Neural progenitor cell (in vitro differentiated cells): ENCODE data around the gene HNRNPA2B1. TPM values are rescaled to one million over a fixed set of nuclear protein-coding genes. Genes with fewer than 3 reads are reported as not detected.

Source experiments
- DNase-seq: peaks from one replicate; pipeline ENCODE4 v3.0.0-alpha.2; 2016; ENCODE audit warnings: low spot score
- H2AFZ ChIP-seq: fragments of 200-600 bp; sonication (generic); replicated peaks from 2 replicates; pipeline ENCODE4 v1.6.1; 2016; ENCODE audit warnings: antibody characterized with exemption
- H3F3A ChIP-seq: fragments of 200-600 bp; sonication (generic); 2 replicates; pipeline ENCODE4 v1.6.1; 2016; ENCODE audit warnings: antibody characterized with exemption, low read depth
- H3K27ac ChIP-seq: fragments of 200-600 bp; sonication (generic); 2 replicates; pipeline ENCODE4 v1.5.1; 2016; ENCODE audit warnings: mild to moderate bottlenecking
- H3K27me3 ChIP-seq: fragments of 200-600 bp; sonication (generic); 2 replicates; pipeline ENCODE4 v1.6.1; 2016; ENCODE audit warnings: mild to moderate bottlenecking, moderate library complexity
- H3K36me3 ChIP-seq: fragments of 200-600 bp; sonication (generic); 2 replicates; pipeline ENCODE4 v1.5.1; 2016
- H3K4me1 ChIP-seq: fragments of 200-600 bp; sonication (generic); 2 replicates; pipeline ENCODE4 v1.6.1; 2016; ENCODE audit warnings: mixed run types
- H3K4me2 ChIP-seq: fragments of 200-600 bp; sonication (generic); 2 replicates; pipeline ENCODE4 v1.6.1; 2016
- H3K4me3 ChIP-seq: fragments of 200-600 bp; sonication (generic); 2 replicates; pipeline ENCODE4 v1.5.1; 2016
- H3K79me2 ChIP-seq: fragments of 200-600 bp; sonication (generic); 2 replicates; pipeline ENCODE4 v1.6.1; 2016; ENCODE audit warnings: low read depth
- H3K9ac ChIP-seq: fragments of 200-600 bp; sonication (generic); 2 replicates; pipeline ENCODE4 v1.6.1; 2016
- H3K9me3 ChIP-seq: fragments of 200-600 bp; sonication (generic); 2 replicates; pipeline ENCODE4 v1.5.1; 2016; ENCODE audit warnings: low read depth
- H4K20me1 ChIP-seq: fragments of 200-600 bp; sonication (generic); 2 replicates; pipeline ENCODE4 v1.6.1; 2016; ENCODE audit warnings: low read depth
- H3K27ac Mint-ChIP-seq: 3 replicates; pipeline ENCODE4 v1.8.0; 2021; ENCODE audit warnings: mixed read lengths
- H3K27me3 Mint-ChIP-seq: 2 replicates; pipeline ENCODE4 v1.8.0; 2022; ENCODE audit warnings: low read depth, mild to moderate bottlenecking, inconsistent platforms, moderate library complexity, mixed read lengths; ENCODE audit not compliant: insufficient read depth
- H3K36me3 Mint-ChIP-seq: 3 replicates; pipeline ENCODE4 v1.8.0; 2021; ENCODE audit warnings: mixed read lengths
- H3K4me1 Mint-ChIP-seq: 3 replicates; pipeline ENCODE4 v1.8.0; 2021; ENCODE audit warnings: mixed read lengths
- H3K4me3 Mint-ChIP-seq: 3 replicates; pipeline ENCODE4 v1.8.0; 2021; ENCODE audit warnings: mild to moderate bottlenecking, moderate library complexity, mixed read lengths
- H3K9me3 Mint-ChIP-seq: 3 replicates; pipeline ENCODE4 v1.8.0; 2020; ENCODE audit warnings: mixed read lengths
- CTCF ChIP-seq: fragments of 200-600 bp; sonication (generic); IDR thresholded peaks from 2 replicates; pipeline ENCODE4 v1.5.1; 2017; ENCODE audit warnings: antibody characterized with exemption, mild to moderate bottlenecking
- EZH2 ChIP-seq: fragments of 200-600 bp; sonication (generic); IDR thresholded peaks from 2 replicates; pipeline ENCODE4 v1.6.1; 2017; ENCODE audit warnings: antibody characterized with exemption, mild to moderate bottlenecking, moderate library complexity
- EZH2phosphoT487 ChIP-seq: fragments of 200-600 bp; sonication (generic); IDR thresholded peaks from 2 replicates; pipeline ENCODE4 v1.6.1; 2017; ENCODE audit warnings: antibody characterized with exemption
- total RNA-seq: library from RNA; depleted of rRNA; stranded (reverse); fragments of >200 nt; gene quantifications from 2 replicates; pipeline ENCODE4 v1.2.3, GENCODE V29; 2015; ENCODE audit warnings: low replicate concordance

Gene HNRNPA2B1
- total RNA-seq, 1 donor from 2014 or later, result 601 TPM

- Mint-ChIP-seq H3K4me1 (peaks cover 14% of the 10 kb centered on the region), H3K9me3 (no peaks in the 10 kb centered on the region), H3K4me3 (no peak overlapping the region), H3K36me3 (no peaks in the 10 kb centered on the region), H3K27me3 (no peaks in the 10 kb centered on the region), H3K27ac (no peak overlapping the region)
- no peaks in the 10 kb centered on the region for H3F3A ChIP-seq
- H3K9me3 ChIP-seq, result no peaks in the 10 kb centered on the region
- no peaks in the 10 kb centered on the region for H3K4me1 ChIP-seq
- DNase-seq, result no peak
- H3K9ac ChIP-seq, result no peak overlapping the region
- no peaks in the 10 kb centered on the region for H4K20me1 ChIP-seq
- no peaks in the 10 kb centered on the region for H3K36me3 ChIP-seq
- H3K27ac ChIP-seq, result no peak overlapping the region
- H3K4me3 ChIP-seq, result no peak overlapping the region
- H2AFZ ChIP-seq, result no peak overlapping the region
- no peaks in the 10 kb centered on the region for H3K27me3 ChIP-seq
- no peak for TF ChIP-seq EZH2
- TF ChIP-seq CTCF, result no peak
- TF ChIP-seq EZH2phosphoT487, result no peak
- H3K79me2 ChIP-seq, result no peaks in the 10 kb centered on the region
- H3K4me2 ChIP-seq, result no peak overlapping the region
Measured at GRCh38 chr7:26162431-26162830, 38.1 kb downstream of the HNRNPA2B1 start.

GRCh38 chr7:26160896-26161295 lies 39.6 kb downstream of the HNRNPA2B1 start:
- Histone ChIP-seq H3K79me2 (no peaks in the 10 kb centered on the region), H3K9ac (no peak overlapping the region), H3K4me3 (no peak overlapping the region), H3F3A (no peaks in the 10 kb centered on the region), H3K9me3 (no peaks in the 10 kb centered on the region), H3K27ac (no peak overlapping the region), H3K4me1 (no peaks in the 10 kb centered on the region), H3K27me3 (peaks cover 10% of the 10 kb centered on the region), H3K36me3 (no peaks in the 10 kb centered on the region), H2AFZ (no peak overlapping the region), H4K20me1 (no peaks in the 10 kb centered on the region), H3K4me2 (no peak overlapping the region)
- no peaks in the 10 kb centered on the region for H3K27me3 Mint-ChIP-seq
- TF ChIP-seq EZH2phosphoT487, result no peak
- TF ChIP-seq CTCF, result no peak
- TF ChIP-seq EZH2, result no peak
- H3K9me3 Mint-ChIP-seq, result no peaks in the 10 kb centered on the region
- no peak overlapping the region for H3K4me3 Mint-ChIP-seq
- peaks cover 15% of the 10 kb centered on the region for H3K4me1 Mint-ChIP-seq
- DNase-seq, result no peak
- H3K27ac Mint-ChIP-seq, result no peak overlapping the region
- H3K36me3 Mint-ChIP-seq, result no peaks in the 10 kb centered on the region

GRCh38 chr7:26159243-26159642 lies 41.3 kb downstream of the HNRNPA2B1 start:
- no peaks in the 10 kb centered on the region for H4K20me1 ChIP-seq
- H3K4me2 ChIP-seq, result no peak overlapping the region
- H3K4me3 Mint-ChIP-seq, result no peak overlapping the region
- H3F3A ChIP-seq, result no peaks in the 10 kb centered on the region
- H3K9ac ChIP-seq, result no peak overlapping the region
- no peaks in the 10 kb centered on the region for H3K9me3 ChIP-seq
- H3K27me3 ChIP-seq, result peaks cover 27% of the 10 kb centered on the region
- H3K36me3 Mint-ChIP-seq, result no peaks in the 10 kb centered on the region
- no peaks in the 10 kb centered on the region for H3K79me2 ChIP-seq
- no peak overlapping the region for H3K4me3 ChIP-seq
- no peaks in the 10 kb centered on the region for H3K4me1 ChIP-seq
- no peak for DNase-seq
- H3K9me3 Mint-ChIP-seq, result no peaks in the 10 kb centered on the region
- TF ChIP-seq EZH2 (no peak), CTCF (no peak), EZH2phosphoT487 (no peak)
- no peak overlapping the region for H3K27ac Mint-ChIP-seq
- no peak overlapping the region for H2AFZ ChIP-seq
- H3K4me1 Mint-ChIP-seq, result peaks cover 20% of the 10 kb centered on the region
- no peaks in the 10 kb centered on the region for H3K36me3 ChIP-seq
- H3K27me3 Mint-ChIP-seq, result peaks cover 3% of the 10 kb centered on the region
- no peak overlapping the region for H3K27ac ChIP-seq
